ENCODE data around the gene ARID1B. TPM values are rescaled to one million over a fixed set of nuclear protein-coding genes. Genes with fewer than 3 reads are reported as not detected.

The ARID1B gene
- total RNA-seq, 1 experiment from 2014 or later: 60.3 TPM

DNA sequence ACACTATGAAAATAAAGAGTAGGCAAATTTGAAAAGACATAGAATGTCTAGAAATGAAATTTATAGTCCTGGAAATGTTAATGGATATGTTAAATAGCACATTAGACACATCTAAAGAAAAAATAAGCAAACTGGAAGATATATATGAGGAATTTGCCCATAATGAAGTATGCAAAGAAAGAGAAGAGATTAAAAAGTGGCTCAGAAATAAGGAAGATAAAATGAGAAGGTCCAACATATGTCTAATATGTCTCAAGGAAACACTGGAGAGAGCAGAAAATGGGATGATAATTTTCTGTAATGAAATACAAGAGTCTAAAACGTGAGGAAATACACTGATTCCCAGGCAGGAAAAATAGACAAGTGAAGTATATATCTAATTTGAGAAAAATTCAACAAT is 36.6 kb upstream of the ARID1B start:
- H3K9me3 Mint-ChIP-seq: peaks cover 21% of the 10 kb centered on the region
- H3K27ac Mint-ChIP-seq: no peak overlapping the region
- ChIA-PET CTCF (no interaction called here), POLR2A (no interaction called here)
- peaks cover 18% of the 10 kb centered on the region for H3K36me3 Mint-ChIP-seq
- 0 out of 2 replicates have a peak, but pooled peaks cover 3% of the 10 kb centered on the region for H3K4me1 Mint-ChIP-seq
- TF ChIP-seq, protein P1, sequence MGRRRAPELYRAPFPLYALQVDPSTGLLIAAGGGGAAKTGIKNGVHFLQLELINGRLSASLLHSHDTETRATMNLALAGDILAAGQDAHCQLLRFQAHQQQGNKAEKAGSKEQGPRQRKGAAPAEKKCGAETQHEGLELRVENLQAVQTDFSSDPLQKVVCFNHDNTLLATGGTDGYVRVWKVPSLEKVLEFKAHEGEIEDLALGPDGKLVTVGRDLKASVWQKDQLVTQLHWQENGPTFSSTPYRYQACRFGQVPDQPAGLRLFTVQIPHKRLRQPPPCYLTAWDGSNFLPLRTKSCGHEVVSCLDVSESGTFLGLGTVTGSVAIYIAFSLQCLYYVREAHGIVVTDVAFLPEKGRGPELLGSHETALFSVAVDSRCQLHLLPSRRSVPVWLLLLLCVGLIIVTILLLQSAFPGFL (CRISPR knock-in tag; IDR thresholded peaks at IDR 0.05; ENCODE audit: borderline replicate concordance): no peak
- TF ChIP-seq SP1 (CRISPR knock-in tag; conservative IDR thresholded peaks at IDR 0.05) (no peak), ZBTB21 (CRISPR knock-in tag; IDR thresholded peaks at IDR 0.05; ENCODE audit: borderline replicate concordance) (no peak), NFYB (CRISPR knock-in tag; conservative IDR thresholded peaks at IDR 0.05; ENCODE audit: low read depth) (no peak), TEAD4 (CRISPR knock-in tag; IDR thresholded peaks at IDR 0.05) (no peak), NFATC4 (CRISPR knock-in tag; IDR thresholded peaks at IDR 0.05) (no peak)
- TF ChIP-seq, protein P2, sequence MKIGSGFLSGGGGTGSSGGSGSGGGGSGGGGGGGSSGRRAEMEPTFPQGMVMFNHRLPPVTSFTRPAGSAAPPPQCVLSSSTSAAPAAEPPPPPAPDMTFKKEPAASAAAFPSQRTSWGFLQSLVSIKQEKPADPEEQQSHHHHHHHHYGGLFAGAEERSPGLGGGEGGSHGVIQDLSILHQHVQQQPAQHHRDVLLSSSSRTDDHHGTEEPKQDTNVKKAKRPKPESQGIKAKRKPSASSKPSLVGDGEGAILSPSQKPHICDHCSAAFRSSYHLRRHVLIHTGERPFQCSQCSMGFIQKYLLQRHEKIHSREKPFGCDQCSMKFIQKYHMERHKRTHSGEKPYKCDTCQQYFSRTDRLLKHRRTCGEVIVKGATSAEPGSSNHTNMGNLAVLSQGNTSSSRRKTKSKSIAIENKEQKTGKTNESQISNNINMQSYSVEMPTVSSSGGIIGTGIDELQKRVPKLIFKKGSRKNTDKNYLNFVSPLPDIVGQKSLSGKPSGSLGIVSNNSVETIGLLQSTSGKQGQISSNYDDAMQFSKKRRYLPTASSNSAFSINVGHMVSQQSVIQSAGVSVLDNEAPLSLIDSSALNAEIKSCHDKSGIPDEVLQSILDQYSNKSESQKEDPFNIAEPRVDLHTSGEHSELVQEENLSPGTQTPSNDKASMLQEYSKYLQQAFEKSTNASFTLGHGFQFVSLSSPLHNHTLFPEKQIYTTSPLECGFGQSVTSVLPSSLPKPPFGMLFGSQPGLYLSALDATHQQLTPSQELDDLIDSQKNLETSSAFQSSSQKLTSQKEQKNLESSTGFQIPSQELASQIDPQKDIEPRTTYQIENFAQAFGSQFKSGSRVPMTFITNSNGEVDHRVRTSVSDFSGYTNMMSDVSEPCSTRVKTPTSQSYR (CRISPR knock-in tag; IDR thresholded peaks at IDR 0.05): no peak
- TF ChIP-seq, protein P3, sequence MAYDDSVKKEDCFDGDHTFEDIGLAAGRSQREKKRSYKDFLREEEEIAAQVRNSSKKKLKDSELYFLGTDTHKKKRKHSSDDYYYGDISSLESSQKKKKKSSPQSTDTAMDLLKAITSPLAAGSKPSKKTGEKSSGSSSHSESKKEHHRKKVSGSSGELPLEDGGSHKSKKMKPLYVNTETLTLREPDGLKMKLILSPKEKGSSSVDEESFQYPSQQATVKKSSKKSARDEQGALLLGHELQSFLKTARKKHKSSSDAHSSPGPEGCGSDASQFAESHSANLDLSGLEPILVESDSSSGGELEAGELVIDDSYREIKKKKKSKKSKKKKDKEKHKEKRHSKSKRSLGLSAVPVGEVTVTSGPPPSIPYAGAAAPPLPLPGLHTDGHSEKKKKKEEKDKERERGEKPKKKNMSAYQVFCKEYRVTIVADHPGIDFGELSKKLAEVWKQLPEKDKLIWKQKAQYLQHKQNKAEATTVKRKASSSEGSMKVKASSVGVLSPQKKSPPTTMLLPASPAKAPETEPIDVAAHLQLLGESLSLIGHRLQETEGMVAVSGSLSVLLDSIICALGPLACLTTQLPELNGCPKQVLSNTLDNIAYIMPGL (CRISPR knock-in tag; IDR thresholded peaks at IDR 0.05): no peak
- TF ChIP-seq, protein P4, sequence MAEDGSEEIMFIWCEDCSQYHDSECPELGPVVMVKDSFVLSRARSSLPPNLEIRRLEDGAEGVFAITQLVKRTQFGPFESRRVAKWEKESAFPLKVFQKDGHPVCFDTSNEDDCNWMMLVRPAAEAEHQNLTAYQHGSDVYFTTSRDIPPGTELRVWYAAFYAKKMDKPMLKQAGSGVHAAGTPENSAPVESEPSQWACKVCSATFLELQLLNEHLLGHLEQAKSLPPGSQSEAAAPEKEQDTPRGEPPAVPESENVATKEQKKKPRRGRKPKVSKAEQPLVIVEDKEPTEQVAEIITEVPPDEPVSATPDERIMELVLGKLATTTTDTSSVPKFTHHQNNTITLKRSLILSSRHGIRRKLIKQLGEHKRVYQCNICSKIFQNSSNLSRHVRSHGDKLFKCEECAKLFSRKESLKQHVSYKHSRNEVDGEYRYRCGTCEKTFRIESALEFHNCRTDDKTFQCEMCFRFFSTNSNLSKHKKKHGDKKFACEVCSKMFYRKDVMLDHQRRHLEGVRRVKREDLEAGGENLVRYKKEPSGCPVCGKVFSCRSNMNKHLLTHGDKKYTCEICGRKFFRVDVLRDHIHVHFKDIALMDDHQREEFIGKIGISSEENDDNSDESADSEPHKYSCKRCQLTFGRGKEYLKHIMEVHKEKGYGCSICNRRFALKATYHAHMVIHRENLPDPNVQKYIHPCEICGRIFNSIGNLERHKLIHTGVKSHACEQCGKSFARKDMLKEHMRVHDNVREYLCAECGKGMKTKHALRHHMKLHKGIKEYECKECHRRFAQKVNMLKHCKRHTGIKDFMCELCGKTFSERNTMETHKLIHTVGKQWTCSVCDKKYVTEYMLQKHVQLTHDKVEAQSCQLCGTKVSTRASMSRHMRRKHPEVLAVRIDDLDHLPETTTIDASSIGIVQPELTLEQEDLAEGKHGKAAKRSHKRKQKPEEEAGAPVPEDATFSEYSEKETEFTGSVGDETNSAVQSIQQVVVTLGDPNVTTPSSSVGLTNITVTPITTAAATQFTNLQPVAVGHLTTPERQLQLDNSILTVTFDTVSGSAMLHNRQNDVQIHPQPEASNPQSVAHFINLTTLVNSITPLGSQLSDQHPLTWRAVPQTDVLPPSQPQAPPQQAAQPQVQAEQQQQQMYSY (CRISPR knock-in tag; IDR thresholded peaks at IDR 0.05): no peak
- TF ChIP-seq, protein P5, sequence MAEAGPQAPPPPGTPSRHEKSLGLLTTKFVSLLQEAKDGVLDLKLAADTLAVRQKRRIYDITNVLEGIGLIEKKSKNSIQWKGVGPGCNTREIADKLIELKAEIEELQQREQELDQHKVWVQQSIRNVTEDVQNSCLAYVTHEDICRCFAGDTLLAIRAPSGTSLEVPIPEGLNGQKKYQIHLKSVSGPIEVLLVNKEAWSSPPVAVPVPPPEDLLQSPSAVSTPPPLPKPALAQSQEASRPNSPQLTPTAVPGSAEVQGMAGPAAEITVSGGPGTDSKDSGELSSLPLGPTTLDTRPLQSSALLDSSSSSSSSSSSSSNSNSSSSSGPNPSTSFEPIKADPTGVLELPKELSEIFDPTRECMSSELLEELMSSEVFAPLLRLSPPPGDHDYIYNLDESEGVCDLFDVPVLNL (CRISPR knock-in tag; IDR thresholded peaks at IDR 0.05; ENCODE audit: borderline replicate concordance, low read depth): no peak
- TF ChIP-seq, protein P6, sequence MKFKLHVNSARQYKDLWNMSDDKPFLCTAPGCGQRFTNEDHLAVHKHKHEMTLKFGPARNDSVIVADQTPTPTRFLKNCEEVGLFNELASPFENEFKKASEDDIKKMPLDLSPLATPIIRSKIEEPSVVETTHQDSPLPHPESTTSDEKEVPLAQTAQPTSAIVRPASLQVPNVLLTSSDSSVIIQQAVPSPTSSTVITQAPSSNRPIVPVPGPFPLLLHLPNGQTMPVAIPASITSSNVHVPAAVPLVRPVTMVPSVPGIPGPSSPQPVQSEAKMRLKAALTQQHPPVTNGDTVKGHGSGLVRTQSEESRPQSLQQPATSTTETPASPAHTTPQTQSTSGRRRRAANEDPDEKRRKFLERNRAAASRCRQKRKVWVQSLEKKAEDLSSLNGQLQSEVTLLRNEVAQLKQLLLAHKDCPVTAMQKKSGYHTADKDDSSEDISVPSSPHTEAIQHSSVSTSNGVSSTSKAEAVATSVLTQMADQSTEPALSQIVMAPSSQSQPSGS (CRISPR knock-in tag; IDR thresholded peaks at IDR 0.05; ENCODE audit: borderline replicate concordance, low read depth): no peak
- no peak overlapping the region for H3K4me3 Mint-ChIP-seq
- ATAC-seq (no peak), DNase-seq (ENCODE audit: low spot score) (no peak)
- no peaks in the 10 kb centered on the region; the same call in 1 of the 2 replicates for H3K27me3 Mint-ChIP-seq (ENCODE audit: low read depth)
